Mucosa of rectum (tissue), 2 donors: ENCODE measurements around the gene MEPE.
"Not testable (repeated sequence)": the region's sequence is repeated elsewhere in the genome, so short reads cannot be mapped to it uniquely, and the experiment has no call there.

Experiments
- H3K27ac ChIP-seq, 2 donors: one replicate each; pipeline ENCODE4 v1.7.0; 2013; ENCODE audit warnings: inconsistent platforms in 2 of 2, low read depth in 2 of 2, low read length in 2 of 2
- H3K27me3 ChIP-seq, 2 donors: one replicate each; pipeline ENCODE4 v1.7.0; 2013; ENCODE audit warnings: low read length in 2 of 2; ENCODE audit not compliant: control insufficient read depth in 2 of 2, insufficient read depth in 2 of 2
- H3K36me3 ChIP-seq, 2 donors: one replicate each; pipeline ENCODE4 v1.7.0; 2013; ENCODE audit warnings: low read length in 2 of 2; ENCODE audit not compliant: control insufficient read depth in 2 of 2, insufficient read depth in 2 of 2
- H3K4me1 ChIP-seq, 2 donors: one replicate each; pipeline ENCODE4 v1.7.0; 2013; ENCODE audit warnings: low read length in 2 of 2, mild to moderate bottlenecking in 1 of 2; ENCODE audit not compliant: control insufficient read depth in 2 of 2, insufficient read depth in 2 of 2
- H3K4me3 ChIP-seq, 2 donors: one replicate each; pipeline ENCODE4 v1.7.0; 2013; ENCODE audit warnings: low read length in 2 of 2
- H3K9ac ChIP-seq, 2 donors: one replicate each; pipeline ENCODE4 v1.7.0; 2013; ENCODE audit warnings: low read length in 2 of 2, low read depth in 1 of 2, mild to moderate bottlenecking in 1 of 2
- H3K9me3 ChIP-seq, 2 donors: one replicate each; pipeline ENCODE4 v1.7.0; 2013; ENCODE audit warnings: low read length in 2 of 2; ENCODE audit not compliant: control insufficient read depth in 2 of 2
- donor health status: healthy.
- donor health status: Normal muscosa, but diverticular disease.

The MEPE gene

GRCh38 chr4:87868522-87868921, 35.8 kb downstream of the MEPE start:
- Histone ChIP-seq H3K4me1 (peaks cover 3 to 5% of the 10 kb centered on the region in 2 donors), H3K27ac (no peak overlapping the region), H3K36me3 (no peaks in the 10 kb centered on the region), H3K4me3 (no peak overlapping the region), H3K27me3 (no peaks in the 10 kb centered on the region), H3K9me3 (no peaks in the 10 kb centered on the region), H3K9ac (no peak overlapping the region)

- Histone ChIP-seq H3K36me3 (no peaks in the 10 kb centered on the region), H3K4me1 (peaks cover 0 to 3% of the 10 kb centered on the region in 2 donors), H3K27ac (no peak overlapping the region), H3K9me3 (peaks cover 0 to under 1% of the 10 kb centered on the region in 2 donors), H3K4me3 (no peak overlapping the region), H3K9ac (no peak overlapping the region), H3K27me3 (no peaks in the 10 kb centered on the region)
These were observed 39.3 kb downstream of the MEPE start for GRCh38 chr4:87872028-87872427.

- Histone ChIP-seq H3K36me3 (no peaks in the 10 kb centered on the region), H3K9me3 (peaks cover 0 to 3% of the 10 kb centered on the region in 2 donors), H3K27ac (no peak overlapping the region), H3K4me3 (no peak overlapping the region), H3K9ac (no peak overlapping the region), H3K27me3 (no peaks in the 10 kb centered on the region), H3K4me1 (no peaks in the 10 kb centered on the region)
These were observed 42.4 kb downstream of the MEPE start for GRCh38 chr4:87875191-87875590.

DNA sequence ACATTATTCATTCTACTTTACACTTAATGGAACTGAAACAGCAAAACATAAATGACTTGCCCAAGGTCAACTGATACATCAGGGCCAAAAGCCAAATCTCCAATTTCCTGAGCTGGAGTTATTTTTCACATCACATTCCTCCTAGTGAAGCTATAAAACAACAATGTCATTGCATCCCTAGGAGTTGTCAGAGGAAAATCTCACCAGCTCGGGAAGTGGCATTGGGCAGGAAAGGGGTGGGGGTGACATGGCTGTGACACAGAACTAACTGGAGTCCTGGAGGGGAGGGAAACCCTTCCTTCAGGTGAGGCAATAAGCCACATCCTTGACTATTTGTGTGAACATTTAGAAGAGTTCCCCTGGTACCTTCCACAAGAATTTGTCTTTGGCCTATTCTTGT, 47.3 kb downstream of the MEPE start:
- Histone ChIP-seq H3K9ac (no peak overlapping the region), H3K4me3 (no peak overlapping the region), H3K4me1 (no peaks in the 10 kb centered on the region), H3K9me3 (peaks cover 0 to 3% of the 10 kb centered on the region in 2 donors), H3K27me3 (no peaks in the 10 kb centered on the region), H3K36me3 (no peaks in the 10 kb centered on the region), H3K27ac (no peak overlapping the region)

DNA sequence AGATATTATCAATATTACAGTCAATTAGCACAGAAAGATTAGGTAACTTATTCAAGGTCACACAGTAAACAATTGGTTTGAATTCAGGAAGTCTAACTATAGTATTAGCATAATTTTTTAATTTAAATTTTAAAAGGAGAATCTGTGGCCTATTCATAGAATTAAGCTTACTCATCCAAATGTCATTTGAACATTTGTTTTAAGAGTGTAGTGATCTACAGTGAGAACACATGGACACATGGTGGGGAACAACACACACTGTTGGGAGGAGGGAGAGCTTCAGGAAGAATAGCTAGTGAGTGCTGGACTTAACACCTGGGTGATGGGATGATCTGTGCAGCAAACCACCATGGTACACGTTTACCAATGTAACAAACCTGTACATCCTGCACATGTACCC, 48.3 kb downstream of the MEPE start:
- no peak overlapping the region for H3K9ac ChIP-seq
- H3K4me3 ChIP-seq: no peak overlapping the region
- H3K4me1 ChIP-seq: no peaks in the 10 kb centered on the region
- no peaks in the 10 kb centered on the region for H3K36me3 ChIP-seq
- H3K27me3 ChIP-seq: no peaks in the 10 kb centered on the region
- H3K27ac ChIP-seq: no peak overlapping the region
- peaks cover 0 to 3% of the 10 kb centered on the region in 2 donors for H3K9me3 ChIP-seq

DNA sequence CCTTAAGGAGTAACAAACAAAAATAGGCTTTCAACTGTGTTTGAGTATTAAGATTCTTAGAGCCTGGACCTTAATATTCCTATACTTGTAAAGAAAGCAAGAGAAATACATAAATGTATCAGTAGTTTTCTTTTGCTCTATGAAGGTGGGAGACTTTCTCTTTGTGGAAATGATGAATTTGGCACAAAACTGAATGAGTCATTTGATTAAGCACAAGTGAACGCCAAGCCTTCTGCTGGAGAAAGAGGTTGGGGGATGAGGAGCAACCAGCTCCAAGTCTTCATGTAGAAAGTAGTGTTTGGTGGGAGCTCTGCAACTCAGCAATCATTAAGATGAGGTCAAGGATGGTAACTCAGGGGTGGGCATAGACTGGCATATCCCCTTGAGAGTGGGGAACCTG, 49.6 kb downstream of the MEPE start:
- no peak overlapping the region for H3K4me3 ChIP-seq
- H3K9ac ChIP-seq: no peak overlapping the region
- H3K27ac ChIP-seq: no peak overlapping the region
- no peaks in the 10 kb centered on the region for H3K36me3 ChIP-seq
- H3K4me1 ChIP-seq: no peaks in the 10 kb centered on the region
- H3K27me3 ChIP-seq: no peaks in the 10 kb centered on the region
- no peaks in the 10 kb centered on the region for H3K9me3 ChIP-seq

GRCh38 chr4:87882861-87883260, 50.1 kb downstream of the MEPE start:
- Histone ChIP-seq H3K4me3 (no peak overlapping the region), H3K36me3 (no peaks in the 10 kb centered on the region), H3K9ac (no peak overlapping the region), H3K27me3 (no peaks in the 10 kb centered on the region), H3K4me1 (no peaks in the 10 kb centered on the region), H3K27ac (no peak overlapping the region), H3K9me3 (no peaks in the 10 kb centered on the region)

DNA sequence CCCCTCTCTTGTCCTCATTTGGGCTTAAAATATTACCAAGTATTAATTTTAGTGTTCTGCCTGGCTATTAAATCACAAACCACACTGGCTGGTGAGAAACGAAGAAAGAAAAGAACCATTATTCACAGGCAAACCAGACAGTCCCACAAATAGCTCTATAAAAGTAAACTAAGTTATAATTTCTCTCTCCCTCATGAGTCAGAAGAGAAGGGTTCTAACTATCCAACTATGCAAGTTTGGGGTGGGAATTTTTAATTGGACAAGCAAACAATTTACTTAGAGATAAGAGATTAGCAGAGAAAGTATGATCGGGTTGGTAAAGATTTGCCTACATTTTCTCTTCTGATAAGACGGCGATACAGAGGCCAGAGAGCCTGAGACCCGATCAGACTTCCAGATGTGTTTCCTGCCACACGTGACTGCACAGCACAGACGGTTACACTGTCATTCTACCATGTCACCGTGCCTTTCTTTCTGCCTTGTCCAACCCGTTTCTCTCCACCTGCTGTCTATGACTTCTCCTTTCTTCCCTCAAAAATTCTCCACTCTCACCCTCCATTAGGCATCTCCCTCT, 52.3 kb downstream of the MEPE start:
- no peaks in the 10 kb centered on the region for H3K27me3 ChIP-seq
- H3K9me3 ChIP-seq: no peaks in the 10 kb centered on the region
- no peak overlapping the region for H3K4me3 ChIP-seq
- H3K9ac ChIP-seq: no peak overlapping the region
- H3K36me3 ChIP-seq: no peaks in the 10 kb centered on the region
- no peak overlapping the region for H3K27ac ChIP-seq
- no peaks in the 10 kb centered on the region for H3K4me1 ChIP-seq

GRCh38 chr4:87886083-87886482, 53.3 kb downstream of the MEPE start:
- Histone ChIP-seq H3K9me3 (no peaks in the 10 kb centered on the region), H3K4me1 (no peaks in the 10 kb centered on the region), H3K36me3 (no peaks in the 10 kb centered on the region), H3K27ac (no peak overlapping the region), H3K27me3 (no peaks in the 10 kb centered on the region), H3K4me3 (no peak overlapping the region), H3K9ac (no peak overlapping the region)

DNA sequence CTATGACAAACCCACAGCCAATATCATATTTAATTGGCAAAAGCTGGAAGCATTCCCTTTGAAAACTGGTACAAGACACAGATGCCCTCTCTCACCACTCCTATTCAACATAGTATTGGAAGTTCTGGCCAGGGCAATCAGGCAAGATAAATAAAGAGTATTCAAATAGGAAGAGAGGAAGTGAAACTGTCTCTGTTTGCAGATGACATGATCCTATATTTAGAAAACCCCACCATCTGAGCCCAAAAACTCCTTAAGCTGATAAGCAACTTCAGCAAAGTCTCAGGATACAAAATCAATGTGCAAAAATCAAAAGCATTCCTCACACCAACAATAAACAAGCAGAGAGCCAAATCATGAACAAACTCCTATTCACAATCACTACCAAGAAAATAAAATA, 58.0 kb downstream of the MEPE start:
- not testable (repeated sequence) for H3K9ac ChIP-seq, H3K36me3 ChIP-seq, H3K27ac ChIP-seq, H3K4me3 ChIP-seq, H3K4me1 ChIP-seq, H3K9me3 ChIP-seq, H3K27me3 ChIP-seq
